G401 (cell line): ENCODE data around the gene PKM. TPM values are rescaled to one million over a fixed set of nuclear protein-coding genes. Genes with fewer than 3 reads are reported as not detected.

Experiments
- DNase-seq: peaks from one replicate; pipeline ENCODE4 v3.0.0-alpha.2; 2015; ENCODE audit warnings: low spot score
- in situ Hi-C: cut with HindIII; loops from 2 replicates; pipeline ENCODE4 v1.10.0; 2016; ENCODE audit warnings: low sequenced_read_pairs, mixed read lengths
- total RNA-seq: library from RNA; depleted of rRNA; stranded (reverse); fragments of >200 nt; shearing (Covaris generic); gene quantifications from 2 replicates; pipeline ENCODE4 v1.2.3, GENCODE V29; 2014

Gene PKM
- total RNA-seq, 1 experiment from 2014 or later = 2,103 TPM

- in situ Hi-C loops = no loop called here
- no peak for DNase-seq
Observed at GRCh38 chr15:72205273-72205672, 25.7 kb downstream of the PKM start.

GRCh38 chr15:72203507-72203837 lies 27.5 kb downstream of the PKM start:
- in situ Hi-C loops = no loop called here
- peak; percentile 99 for DNase-seq

- in situ Hi-C loops = no loop called here
- DNase-seq = no peak
Observed at GRCh38 chr15:72202801-72203506, 28.0 kb downstream of the PKM start.

- in situ Hi-C loops = no loop called here
- DNase-seq = no peak
Observed at GRCh38 chr15:72202302-72202701, 28.7 kb downstream of the PKM start.

- no peak for DNase-seq
- in situ Hi-C loops = no loop called here
Observed at GRCh38 chr15:72201391-72201921, 29.5 kb downstream of the PKM start.

- DNase-seq = no peak
- in situ Hi-C loops = no loop called here
Observed at GRCh38 chr15:72200395-72201237, 30.4 kb downstream of the PKM start.

GRCh38 chr15:72199721-72200212 lies 31.2 kb downstream of the PKM start:
- DNase-seq = peak; percentile 92
- in situ Hi-C loops = no loop called here

- in situ Hi-C loops = no loop called here
- no peak for DNase-seq
Observed at GRCh38 chr15:72199205-72199515, 31.8 kb downstream of the PKM start.

- in situ Hi-C loops = no loop called here
- DNase-seq = no peak
Observed at GRCh38 chr15:72198356-72199204, 32.4 kb downstream of the PKM start.

- in situ Hi-C loops = no loop called here
- DNase-seq = no peak
Observed at GRCh38 chr15:72197460-72198355, 33.3 kb downstream of the PKM start, which contains the start of gene GRAMD2A. Gene GRAMD2A, minus strand, starts transcription at chr15:72197787.

GRCh38 chr15:72197041-72197459 lies 33.9 kb downstream of the PKM start:
- in situ Hi-C loops = no loop called here
- DNase-seq = no peak

GRCh38 chr15:72196409-72197040 lies 34.5 kb downstream of the PKM start:
- no peak for DNase-seq
- in situ Hi-C loops = no loop called here

- no peak for DNase-seq
- in situ Hi-C loops = no loop called here
Observed at GRCh38 chr15:72195101-72195511, 35.9 kb downstream of the PKM start.

GRCh38 chr15:72193836-72194396 lies 37.1 kb downstream of the PKM start:
- in situ Hi-C loops = no loop called here

GRCh38 chr15:72192416-72192815 lies 38.6 kb downstream of the PKM start:
- no peak for DNase-seq
- in situ Hi-C loops = no loop called here

More at GRCh38 chr15:72193836-72194396, 37.1 kb downstream of the PKM start:
- no peak for DNase-seq

GRCh38 chr15:72189250-72189902 lies 41.6 kb downstream of the PKM start:
- DNase-seq = no peak
- in situ Hi-C loops = no loop called here

GRCh38 chr15:72184165-72184811 lies 46.7 kb downstream of the PKM start:
- in situ Hi-C loops = no loop called here

More at GRCh38 chr15:72184165-72184811, 46.7 kb downstream of the PKM start:
- DNase-seq = no peak
